NB4 (cell line): ENCODE measurements around the gene UGT1A4.

ENCODE experiments used
- DNase-seq: peaks from one replicate; pipeline ENCODE4 v3.0.0; 2010; ENCODE audit warnings: low read depth
- H3K4me3 ChIP-seq: one replicate; pipeline ENCODE4 v1.5.1; 2011; ENCODE audit warnings: mild to moderate bottlenecking, low read depth, low read length, moderate library complexity
- MYC ChIP-seq: IDR thresholded peaks from 2 replicates; pipeline ENCODE4 v1.6.1; 2011; ENCODE audit warnings: low read depth, low read length
- POLR2A ChIP-seq: IDR thresholded peaks from 2 replicates; pipeline ENCODE4 v1.6.1; 2011; ENCODE audit warnings: mild to moderate bottlenecking; ENCODE audit not compliant: insufficient read length; ENCODE audit errors: extremely low read depth
- TF ChIP-seq, protein P1 (sequence below): IDR thresholded peaks from one replicate; pipeline ENCODE4 v1.5.1; 2012; ENCODE audit warnings: low read depth, low read length
- TF ChIP-seq, protein P2 (sequence below): IDR thresholded peaks from 2 replicates; pipeline ENCODE4 v1.6.1; 2011; ENCODE audit warnings: low read depth, low read length

UGT1A4 gene

DNA sequence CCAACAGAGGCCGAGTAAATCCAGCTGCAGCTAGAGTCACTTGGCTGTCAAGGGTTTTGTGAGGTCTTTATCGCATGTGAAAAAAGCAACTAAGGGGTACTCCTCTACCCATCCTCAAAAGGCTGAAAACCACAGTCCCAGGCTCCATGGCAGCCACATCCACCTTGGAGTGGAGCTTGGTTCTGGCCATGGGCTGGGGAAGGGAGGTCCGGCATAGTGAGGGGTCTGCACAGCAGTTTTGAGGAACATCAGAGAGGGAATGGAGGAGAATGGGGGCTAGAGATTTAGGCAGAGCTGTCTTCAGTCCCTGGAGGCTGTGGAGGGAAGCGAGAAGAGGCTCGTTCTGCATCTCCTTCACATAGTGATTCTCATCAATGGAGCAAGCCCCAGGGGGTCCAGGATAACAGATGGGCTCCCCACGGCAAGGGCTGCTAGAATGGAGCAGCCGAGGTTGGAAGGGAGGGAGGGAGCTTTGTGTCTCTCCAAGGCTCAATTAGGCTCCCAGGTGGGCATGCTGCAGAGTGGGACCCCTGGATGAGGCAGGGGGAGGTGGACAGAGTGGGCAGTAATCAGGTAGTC is 80.6 kb downstream of the UGT1A4 start:
- no peak for DNase-seq
- TF ChIP-seq POLR2A: no peak
- TF ChIP-seq MYC: no peak
- TF ChIP-seq, protein P1, sequence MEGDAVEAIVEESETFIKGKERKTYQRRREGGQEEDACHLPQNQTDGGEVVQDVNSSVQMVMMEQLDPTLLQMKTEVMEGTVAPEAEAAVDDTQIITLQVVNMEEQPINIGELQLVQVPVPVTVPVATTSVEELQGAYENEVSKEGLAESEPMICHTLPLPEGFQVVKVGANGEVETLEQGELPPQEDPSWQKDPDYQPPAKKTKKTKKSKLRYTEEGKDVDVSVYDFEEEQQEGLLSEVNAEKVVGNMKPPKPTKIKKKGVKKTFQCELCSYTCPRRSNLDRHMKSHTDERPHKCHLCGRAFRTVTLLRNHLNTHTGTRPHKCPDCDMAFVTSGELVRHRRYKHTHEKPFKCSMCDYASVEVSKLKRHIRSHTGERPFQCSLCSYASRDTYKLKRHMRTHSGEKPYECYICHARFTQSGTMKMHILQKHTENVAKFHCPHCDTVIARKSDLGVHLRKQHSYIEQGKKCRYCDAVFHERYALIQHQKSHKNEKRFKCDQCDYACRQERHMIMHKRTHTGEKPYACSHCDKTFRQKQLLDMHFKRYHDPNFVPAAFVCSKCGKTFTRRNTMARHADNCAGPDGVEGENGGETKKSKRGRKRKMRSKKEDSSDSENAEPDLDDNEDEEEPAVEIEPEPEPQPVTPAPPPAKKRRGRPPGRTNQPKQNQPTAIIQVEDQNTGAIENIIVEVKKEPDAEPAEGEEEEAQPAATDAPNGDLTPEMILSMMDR: no peak
- no peak overlapping the region for H3K4me3 ChIP-seq

DNA sequence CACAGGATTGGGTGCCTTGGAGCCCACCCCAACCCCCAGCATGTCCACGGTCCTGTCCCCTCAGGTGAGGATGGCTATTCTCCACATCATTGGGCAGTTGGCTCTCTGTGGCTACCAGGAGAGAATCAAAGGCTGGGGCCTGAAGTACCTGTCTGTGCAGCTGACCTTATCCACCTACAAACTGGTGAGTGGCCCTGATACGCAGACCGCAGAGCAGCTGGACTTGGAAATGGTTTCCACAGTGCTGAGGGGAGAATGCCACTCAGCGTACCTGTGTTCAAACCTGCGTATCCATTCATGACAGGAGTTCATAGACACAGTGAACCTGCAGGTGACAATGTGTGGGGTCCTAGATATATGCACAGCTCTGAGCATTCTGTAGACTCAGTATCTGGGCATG is 81.2 kb downstream of the UGT1A4 start:
- TF ChIP-seq MYC (no peak), POLR2A (no peak)
- TF ChIP-seq, protein P2, sequence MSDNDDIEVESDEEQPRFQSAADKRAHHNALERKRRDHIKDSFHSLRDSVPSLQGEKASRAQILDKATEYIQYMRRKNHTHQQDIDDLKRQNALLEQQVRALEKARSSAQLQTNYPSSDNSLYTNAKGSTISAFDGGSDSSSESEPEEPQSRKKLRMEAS: no peak
- TF ChIP-seq, protein P1: no peak
- no peak overlapping the region for H3K4me3 ChIP-seq
- DNase-seq: no peak

DNA sequence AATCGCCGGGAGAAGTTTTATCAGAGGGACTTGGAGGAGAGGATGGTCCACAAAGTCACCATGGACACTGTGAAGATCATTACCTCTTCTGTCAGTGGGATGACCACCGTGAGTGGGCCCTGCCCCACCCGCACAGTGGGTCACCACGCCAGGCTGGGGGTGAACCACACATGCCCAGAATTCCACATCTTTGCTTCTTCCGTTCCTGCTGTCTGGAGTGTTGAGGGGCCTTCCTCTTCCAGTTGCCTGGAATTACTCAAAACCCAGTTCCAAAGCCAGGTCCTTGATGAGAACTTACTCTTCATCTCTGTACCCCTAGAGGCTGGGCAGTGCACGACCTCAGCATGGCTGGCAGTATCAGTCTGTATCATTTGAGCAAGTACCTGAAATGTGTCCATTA is 81.7 kb downstream of the UGT1A4 start:
- TF ChIP-seq, protein P1: no peak
- TF ChIP-seq POLR2A: no peak
- TF ChIP-seq, protein P2: no peak
- no peak for TF ChIP-seq MYC
- no peak for DNase-seq
- no peak overlapping the region for H3K4me3 ChIP-seq

DNA sequence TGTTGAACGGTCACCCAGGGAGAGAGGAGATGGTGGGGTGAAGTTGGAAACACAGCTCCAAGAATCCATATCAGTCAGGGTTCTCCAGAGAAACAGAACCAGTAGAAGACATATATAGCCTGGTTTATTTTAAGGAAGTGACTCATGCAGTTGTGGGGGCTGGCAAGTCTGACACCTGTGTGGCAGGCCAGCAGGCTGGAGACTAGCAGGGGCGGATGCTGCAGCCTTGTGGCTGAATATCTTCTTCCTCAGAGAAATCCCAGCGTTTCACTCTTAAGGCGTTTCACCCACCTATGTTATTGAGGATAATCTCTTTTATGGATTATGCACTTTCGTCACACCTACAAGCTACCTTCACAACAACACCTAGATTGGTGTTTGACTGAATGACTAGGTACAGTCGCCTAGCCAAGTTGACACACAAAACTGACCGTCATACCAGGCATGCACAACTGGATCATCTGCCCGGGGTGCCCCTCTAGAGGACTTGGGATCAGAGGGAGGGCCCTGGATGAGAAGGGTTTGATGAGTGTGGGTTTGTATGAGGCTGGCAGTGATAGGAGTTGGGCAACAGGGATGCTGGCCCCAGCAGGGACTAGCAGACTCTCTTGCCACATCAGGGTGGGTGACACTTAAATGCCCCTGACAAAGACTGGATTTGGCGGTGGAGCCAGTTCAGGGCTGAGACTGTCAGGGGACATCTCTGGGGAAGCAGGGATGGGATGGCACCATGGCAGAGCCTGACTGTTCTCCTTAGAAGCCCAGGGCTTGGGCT is 83.0 kb downstream of the UGT1A4 start:
- no peak for TF ChIP-seq MYC
- TF ChIP-seq, protein P1: no peak
- no peak for TF ChIP-seq POLR2A
- TF ChIP-seq, protein P2: no peak
- H3K4me3 ChIP-seq: no peak overlapping the region
- DNase-seq: peak; percentile 24

DNA sequence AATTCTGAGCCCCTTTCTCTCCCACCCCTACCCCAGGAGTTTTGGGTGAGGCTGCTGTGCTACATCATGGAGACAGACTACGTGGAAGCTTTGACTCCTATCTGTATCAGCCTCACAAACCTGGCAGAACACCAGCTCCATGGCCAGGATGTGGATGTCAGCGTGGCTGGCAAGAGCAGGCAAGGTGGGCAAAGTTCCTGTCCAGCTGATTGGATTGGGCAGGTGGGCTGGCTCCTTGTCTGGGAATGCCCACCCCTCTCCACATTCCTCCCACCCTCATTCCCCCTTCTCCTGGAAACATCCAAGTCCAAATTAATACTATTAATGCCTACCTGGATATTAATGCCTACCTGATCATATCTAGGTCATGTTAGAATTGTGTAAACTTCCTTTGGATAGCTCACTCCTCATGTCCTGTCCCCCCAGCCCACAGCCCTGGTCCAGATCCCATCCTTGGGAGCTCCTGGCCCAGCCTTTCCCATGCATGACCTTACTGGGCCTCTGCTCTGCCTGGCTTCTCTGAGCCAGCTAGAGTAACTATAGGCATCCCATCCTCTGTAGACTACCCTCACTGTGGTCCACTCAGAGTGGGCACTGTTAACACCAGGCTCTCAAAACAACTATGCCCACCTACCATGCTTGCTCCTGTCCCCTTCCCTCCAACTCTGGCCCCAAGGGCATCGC is 83.7 kb downstream of the UGT1A4 start:
- TF ChIP-seq, protein P2: no peak
- no peak for TF ChIP-seq MYC
- TF ChIP-seq, protein P1: no peak
- TF ChIP-seq POLR2A: no peak
- H3K4me3 ChIP-seq: no peak overlapping the region
- no peak for DNase-seq
